ENCODE data around the gene PPP1R3D. TPM values are rescaled to one million over a fixed set of nuclear protein-coding genes. Genes with fewer than 3 reads are reported as not detected.

Gene PPP1R3D
- total and polyA plus RNA-seq, 2 of the 13 experiments (the other 11 are each of a cell fraction or from before 2014, with no cell fraction given): 1.2 to 3.7 TPM

DNA sequence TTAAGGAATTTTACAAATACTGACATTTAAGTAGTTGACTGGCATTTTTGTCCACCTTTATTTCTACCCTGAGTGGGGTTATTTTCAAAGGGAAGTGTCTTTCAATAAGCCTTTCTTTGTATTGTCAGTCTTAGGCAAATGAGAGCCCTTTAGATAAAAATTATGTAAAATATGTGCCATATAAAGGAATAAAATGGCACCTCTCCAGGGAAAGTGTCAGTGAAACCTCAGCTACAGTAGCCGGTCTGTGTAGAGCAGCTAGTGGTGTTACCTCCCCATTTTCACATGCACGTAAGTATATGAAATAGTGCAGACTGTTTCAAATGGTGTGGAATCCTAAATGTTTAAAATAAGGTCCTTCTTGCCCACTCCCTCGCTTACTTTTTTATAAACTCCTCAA is 5.1 kb upstream of the PPP1R3D start:
- Histone ChIP-seq H4K20me1 (ENCODE audit: insufficient read depth, low read length) (no peaks in the 10 kb centered on the region), H2AFZ (ENCODE audit: low read length) (no peak overlapping the region), H3K36me3 (replicated peaks in 1 of 2; ENCODE audit: control insufficient read depth in 1 of 2, insufficient read depth in 2 of 2, low read length in 2 of 2) (peaks cover 8 to 17% of the 10 kb centered on the region in 2 experiments; a peak in 4 of 5 replicates), H3K79me2 (ENCODE audit: insufficient read depth, low read length) (peaks cover 11% of the 10 kb centered on the region), H3K27me3 (ENCODE audit: control insufficient read depth in 1 of 2, insufficient read depth in 2 of 2, low read length in 2 of 2) (no peaks in the 10 kb centered on the region; a peak in 1 of 5 replicates), H3K4me1 (ENCODE audit: insufficient read depth, low read length) (peaks cover 13% of the 10 kb centered on the region), H3K9me3 (ENCODE audit: low read length) (no peaks in the 10 kb centered on the region), H3K4me2 (ENCODE audit: low read depth, low read length) (no peak overlapping the region), H3K4me3 (replicated peaks in 1 of 3; ENCODE audit: insufficient read depth in 1 of 3, low read depth in 2 of 3, low read length in 3 of 3) (no peak overlapping the region), H3K9ac (ENCODE audit: insufficient read depth, low read depth, low read length) (no peak overlapping the region), H3K27ac (ENCODE audit: extremely low read length, insufficient read depth, low read length) (no peak overlapping the region)
- 98% methylated on average over 3 of the region's 3 CpGs for WGBS (ENCODE audit: low lambda C conversion rate)
- no TSS peak for BruUV-seq (replicated peaks)
- no peak for FAIRE-seq
- no peak for ATAC-seq
- in situ Hi-C loops (cut with HindIII; ENCODE audit: extremely low pct_ligation_motif_present, low pct_unique_long_range_greater_than_20kb) (no loop called here), intact Hi-C loops (cut with micrococcal nuclease; ENCODE audit: unreplicated experiment) (no loop called here)
- TF ChIP-seq TEAD2 (CRISPR knock-in tag; IDR thresholded peaks at IDR 0.05): no peak
- TF ChIP-seq, protein P1, sequence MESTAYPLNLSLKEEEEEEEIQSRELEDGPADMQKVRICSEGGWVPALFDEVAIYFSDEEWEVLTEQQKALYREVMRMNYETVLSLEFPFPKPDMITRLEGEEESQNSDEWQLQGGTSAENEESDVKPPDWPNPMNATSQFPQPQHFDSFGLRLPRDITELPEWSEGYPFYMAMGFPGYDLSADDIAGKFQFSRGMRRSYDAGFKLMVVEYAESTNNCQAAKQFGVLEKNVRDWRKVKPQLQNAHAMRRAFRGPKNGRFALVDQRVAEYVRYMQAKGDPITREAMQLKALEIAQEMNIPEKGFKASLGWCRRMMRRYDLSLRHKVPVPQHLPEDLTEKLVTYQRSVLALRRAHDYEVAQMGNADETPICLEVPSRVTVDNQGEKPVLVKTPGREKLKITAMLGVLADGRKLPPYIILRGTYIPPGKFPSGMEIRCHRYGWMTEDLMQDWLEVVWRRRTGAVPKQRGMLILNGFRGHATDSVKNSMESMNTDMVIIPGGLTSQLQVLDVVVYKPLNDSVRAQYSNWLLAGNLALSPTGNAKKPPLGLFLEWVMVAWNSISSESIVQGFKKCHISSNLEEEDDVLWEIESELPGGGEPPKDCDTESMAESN (CRISPR knock-in tag; conservative IDR thresholded peaks at IDR 0.05): no peak
- TF ChIP-seq, protein P2, sequence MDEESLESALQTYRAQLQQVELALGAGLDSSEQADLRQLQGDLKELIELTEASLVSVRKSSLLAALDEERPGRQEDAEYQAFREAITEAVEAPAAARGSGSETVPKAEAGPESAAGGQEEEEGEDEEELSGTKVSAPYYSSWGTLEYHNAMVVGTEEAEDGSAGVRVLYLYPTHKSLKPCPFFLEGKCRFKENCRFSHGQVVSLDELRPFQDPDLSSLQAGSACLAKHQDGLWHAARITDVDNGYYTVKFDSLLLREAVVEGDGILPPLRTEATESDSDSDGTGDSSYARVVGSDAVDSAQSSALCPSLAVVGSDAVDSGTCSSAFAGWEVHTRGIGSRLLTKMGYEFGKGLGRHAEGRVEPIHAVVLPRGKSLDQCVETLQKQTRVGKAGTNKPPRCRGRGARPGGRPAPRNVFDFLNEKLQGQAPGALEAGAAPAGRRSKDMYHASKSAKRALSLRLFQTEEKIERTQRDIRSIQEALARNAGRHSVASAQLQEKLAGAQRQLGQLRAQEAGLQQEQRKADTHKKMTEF (CRISPR knock-in tag; IDR thresholded peaks at IDR 0.05): no peak
- TF ChIP-seq, protein P3, sequence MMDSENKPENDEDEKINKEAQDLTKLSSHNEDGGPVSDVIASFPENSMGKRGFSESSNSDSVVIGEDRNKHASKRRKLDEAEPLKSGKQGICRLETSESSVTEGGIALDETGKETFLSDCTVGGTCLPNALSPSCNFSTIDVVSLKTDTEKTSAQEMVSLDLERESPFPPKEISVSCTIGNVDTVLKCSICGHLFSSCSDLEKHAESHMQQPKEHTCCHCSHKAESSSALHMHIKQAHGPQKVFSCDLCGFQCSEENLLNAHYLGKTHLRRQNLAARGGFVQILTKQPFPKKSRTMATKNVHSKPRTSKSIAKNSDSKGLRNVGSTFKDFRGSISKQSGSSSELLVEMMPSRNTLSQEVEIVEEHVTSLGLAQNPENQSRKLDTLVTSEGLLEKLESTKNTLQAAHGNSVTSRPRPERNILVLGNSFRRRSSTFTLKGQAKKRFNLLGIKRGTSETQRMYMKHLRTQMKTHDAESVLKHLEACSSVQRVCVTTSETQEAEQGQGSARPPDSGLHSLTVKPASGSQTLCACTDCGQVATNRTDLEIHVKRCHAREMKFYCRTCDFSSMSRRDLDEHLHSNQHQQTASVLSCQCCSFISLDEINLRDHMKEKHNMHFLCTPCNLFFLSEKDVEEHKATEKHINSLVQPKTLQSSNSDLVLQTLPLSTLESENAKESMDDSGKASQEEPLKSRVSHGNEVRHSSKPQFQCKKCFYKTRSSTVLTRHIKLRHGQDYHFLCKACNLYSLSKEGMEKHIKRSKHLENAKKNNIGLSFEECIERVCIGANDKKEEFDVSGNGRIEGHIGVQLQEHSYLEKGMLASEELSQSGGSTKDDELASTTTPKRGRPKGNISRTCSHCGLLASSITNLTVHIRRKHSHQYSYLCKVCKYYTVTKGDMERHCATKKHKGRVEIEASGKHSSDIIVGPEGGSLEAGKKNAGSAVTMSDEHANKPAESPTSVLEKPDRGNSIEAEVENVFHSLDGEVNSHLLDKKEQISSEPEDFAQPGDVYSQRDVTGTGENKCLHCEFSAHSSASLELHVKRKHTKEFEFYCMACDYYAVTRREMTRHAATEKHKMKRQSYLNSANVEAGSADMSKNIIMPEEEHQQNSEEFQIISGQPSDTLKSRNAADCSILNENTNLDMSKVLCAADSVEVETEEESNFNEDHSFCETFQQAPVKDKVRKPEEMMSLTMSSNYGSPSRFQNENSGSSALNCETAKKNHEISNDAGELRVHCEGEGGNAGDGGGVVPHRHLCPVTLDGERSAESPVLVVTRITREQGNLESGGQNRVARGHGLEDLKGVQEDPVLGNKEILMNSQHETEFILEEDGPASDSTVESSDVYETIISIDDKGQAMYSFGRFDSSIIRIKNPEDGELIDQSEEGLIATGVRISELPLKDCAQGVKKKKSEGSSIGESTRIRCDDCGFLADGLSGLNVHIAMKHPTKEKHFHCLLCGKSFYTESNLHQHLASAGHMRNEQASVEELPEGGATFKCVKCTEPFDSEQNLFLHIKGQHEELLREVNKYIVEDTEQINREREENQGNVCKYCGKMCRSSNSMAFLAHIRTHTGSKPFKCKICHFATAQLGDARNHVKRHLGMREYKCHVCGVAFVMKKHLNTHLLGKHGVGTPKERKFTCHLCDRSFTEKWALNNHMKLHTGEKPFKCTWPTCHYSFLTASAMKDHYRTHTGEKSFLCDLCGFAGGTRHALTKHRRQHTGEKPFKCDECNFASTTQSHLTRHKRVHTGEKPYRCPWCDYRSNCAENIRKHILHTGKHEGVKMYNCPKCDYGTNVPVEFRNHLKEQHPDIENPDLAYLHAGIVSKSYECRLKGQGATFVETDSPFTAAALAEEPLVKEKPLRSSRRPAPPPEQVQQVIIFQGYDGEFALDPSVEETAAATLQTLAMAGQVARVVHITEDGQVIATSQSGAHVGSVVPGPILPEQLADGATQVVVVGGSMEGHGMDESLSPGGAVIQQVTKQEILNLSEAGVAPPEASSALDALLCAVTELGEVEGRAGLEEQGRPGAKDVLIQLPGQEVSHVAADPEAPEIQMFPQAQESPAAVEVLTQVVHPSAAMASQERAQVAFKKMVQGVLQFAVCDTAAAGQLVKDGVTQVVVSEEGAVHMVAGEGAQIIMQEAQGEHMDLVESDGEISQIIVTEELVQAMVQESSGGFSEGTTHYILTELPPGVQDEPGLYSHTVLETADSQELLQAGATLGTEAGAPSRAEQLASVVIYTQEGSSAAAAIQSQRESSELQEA (CRISPR knock-in tag; IDR thresholded peaks at IDR 0.05; ENCODE audit: not compliant biosample characterization): no peak
- TF ChIP-seq HNF4G (IDR thresholded peaks at IDR 0.05; ENCODE audit: borderline replicate concordance, low read depth, low read length): no peak
- TF ChIP-seq HNF4G (CRISPR knock-in tag; IDR thresholded peaks at IDR 0.05; ENCODE audit: borderline replicate concordance, low read depth): no peak
- no peak for TF ChIP-seq THAP11 (CRISPR knock-in tag; IDR thresholded peaks at IDR 0.05)
- TF ChIP-seq, protein P4, sequence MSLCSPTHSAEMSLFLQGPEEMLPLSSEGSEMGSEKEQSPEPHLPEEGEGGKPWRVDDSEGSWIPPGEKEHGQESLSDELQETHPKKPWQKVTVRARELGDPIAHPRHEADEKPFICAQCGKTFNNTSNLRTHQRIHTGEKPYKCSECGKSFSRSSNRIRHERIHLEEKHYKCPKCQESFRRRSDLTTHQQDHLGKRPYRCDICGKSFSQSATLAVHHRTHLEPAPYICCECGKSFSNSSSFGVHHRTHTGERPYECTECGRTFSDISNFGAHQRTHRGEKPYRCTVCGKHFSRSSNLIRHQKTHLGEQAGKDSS (CRISPR knock-in tag; IDR thresholded peaks at IDR 0.05; ENCODE audit: borderline replicate concordance, low read depth): no peak
- TF ChIP-seq ZNF564 (CRISPR knock-in tag; IDR thresholded peaks at IDR 0.05): no peak
- no peak for TF ChIP-seq ZNF431 (CRISPR knock-in tag; IDR thresholded peaks at IDR 0.05; ENCODE audit: borderline replicate concordance, low read depth)
- no peak for DNase-seq (ENCODE audit: low spot score)
- ChIA-PET CTCF (ENCODE audit: low intra/inter-chr PET ratio, low total read pairs) (no interaction called here), POLR2A (no interaction called here)

All from HepG2 (cell line).